Dendritic cell treated with granulocyte-macrophage colony-stimulating factor and Interleukin-4, amounts not matched to agents 40 ng/mL and 50 ng/mL, for 4 days (primary cell): ENCODE measurements around the gene ACTBL2.

Experiments
- H3K27ac Mint-ChIP-seq: one replicate; pipeline ENCODE4 v1.8.0; 2022; ENCODE audit warnings: mild to moderate bottlenecking, mixed read lengths
- H3K27me3 Mint-ChIP-seq: one replicate; pipeline ENCODE4 v1.8.0; 2022; ENCODE audit warnings: mild to moderate bottlenecking, mixed read lengths
- H3K36me3 Mint-ChIP-seq: one replicate; pipeline ENCODE4 v1.8.0; 2022; ENCODE audit warnings: low read depth, mixed read lengths
- H3K4me1 Mint-ChIP-seq: one replicate; pipeline ENCODE4 v1.8.0; 2022; ENCODE audit warnings: low read depth, mixed read lengths
- H3K4me3 Mint-ChIP-seq: one replicate; pipeline ENCODE4 v1.8.0; 2022; ENCODE audit warnings: mild to moderate bottlenecking, moderate library complexity, mixed read lengths
- H3K9me3 Mint-ChIP-seq: one replicate; pipeline ENCODE4 v1.8.0; 2022; ENCODE audit warnings: mixed read lengths
- intact Hi-C: fragments of 100-400 bp; cut with micrococcal nuclease; formaldehyde crosslinking; loops from one replicate; pipeline ENCODE4 v1.15.0; 2022

ACTBL2 gene

DNA sequence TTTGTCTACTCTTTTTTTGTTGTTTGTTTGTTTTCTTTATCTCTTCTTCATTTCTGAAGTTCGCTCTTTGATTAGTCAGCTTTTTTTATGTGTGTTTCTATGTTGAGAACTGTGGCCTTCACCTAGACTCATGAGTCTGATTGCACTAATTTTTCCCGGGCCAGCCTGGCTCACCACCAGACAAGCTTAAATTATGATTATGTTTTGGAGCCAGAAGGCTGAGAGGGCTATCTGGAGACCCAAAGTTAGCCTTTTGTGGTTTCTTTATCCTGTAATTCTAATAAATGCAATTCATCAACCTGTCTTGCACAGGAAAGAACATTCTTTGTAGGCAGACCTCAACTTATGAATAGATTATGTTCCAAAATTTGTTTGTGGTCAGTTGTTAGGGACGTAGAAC is 20.8 kb upstream of the ACTBL2 start:
- no peak overlapping the region for H3K27ac Mint-ChIP-seq
- H3K4me3 Mint-ChIP-seq: no peak overlapping the region
- no peaks in the 10 kb centered on the region for H3K9me3 Mint-ChIP-seq
- intact Hi-C loops: no loop called here
- no peaks in the 10 kb centered on the region for H3K36me3 Mint-ChIP-seq
- peaks cover 2% of the 10 kb centered on the region for H3K27me3 Mint-ChIP-seq
- H3K4me1 Mint-ChIP-seq: no peaks in the 10 kb centered on the region

DNA sequence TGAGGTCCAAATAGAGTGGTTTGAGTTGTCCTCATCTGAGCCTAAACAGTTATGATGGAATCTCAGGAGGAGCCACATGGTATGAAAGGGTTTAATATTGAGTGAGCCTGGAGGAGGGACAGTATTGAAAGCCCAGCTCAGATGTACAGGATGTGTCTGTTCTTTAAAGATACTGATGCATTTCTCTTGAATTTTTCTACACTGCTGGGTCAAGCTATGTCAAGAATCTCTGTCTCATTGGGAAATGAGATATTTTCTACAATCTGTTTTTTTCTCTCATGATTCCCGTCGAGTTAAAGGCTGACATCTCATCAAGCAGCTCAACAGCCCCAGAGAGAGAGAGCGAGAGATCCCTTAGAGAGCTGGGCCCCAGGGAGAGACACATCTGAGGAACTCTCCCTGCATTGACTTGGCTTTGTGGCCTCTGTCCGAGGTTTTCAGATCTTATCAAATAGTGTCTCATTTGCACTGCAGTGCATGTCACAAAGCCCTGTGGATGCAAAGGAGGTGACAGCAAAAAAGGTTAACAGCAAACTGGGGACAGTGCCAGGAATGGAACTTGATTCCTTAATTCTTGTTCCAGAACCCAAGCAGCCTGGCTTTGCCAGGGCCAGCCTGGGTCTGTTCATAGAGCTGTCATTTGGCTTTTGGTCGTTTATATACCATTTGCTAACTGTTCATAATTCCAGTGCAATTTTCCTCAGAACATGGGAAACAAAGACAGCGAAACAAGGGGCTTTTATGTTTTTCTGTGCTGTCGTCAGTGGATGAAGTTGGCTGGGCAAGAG is 19.0 kb upstream of the ACTBL2 start:
- no peaks in the 10 kb centered on the region for H3K36me3 Mint-ChIP-seq

DNA sequence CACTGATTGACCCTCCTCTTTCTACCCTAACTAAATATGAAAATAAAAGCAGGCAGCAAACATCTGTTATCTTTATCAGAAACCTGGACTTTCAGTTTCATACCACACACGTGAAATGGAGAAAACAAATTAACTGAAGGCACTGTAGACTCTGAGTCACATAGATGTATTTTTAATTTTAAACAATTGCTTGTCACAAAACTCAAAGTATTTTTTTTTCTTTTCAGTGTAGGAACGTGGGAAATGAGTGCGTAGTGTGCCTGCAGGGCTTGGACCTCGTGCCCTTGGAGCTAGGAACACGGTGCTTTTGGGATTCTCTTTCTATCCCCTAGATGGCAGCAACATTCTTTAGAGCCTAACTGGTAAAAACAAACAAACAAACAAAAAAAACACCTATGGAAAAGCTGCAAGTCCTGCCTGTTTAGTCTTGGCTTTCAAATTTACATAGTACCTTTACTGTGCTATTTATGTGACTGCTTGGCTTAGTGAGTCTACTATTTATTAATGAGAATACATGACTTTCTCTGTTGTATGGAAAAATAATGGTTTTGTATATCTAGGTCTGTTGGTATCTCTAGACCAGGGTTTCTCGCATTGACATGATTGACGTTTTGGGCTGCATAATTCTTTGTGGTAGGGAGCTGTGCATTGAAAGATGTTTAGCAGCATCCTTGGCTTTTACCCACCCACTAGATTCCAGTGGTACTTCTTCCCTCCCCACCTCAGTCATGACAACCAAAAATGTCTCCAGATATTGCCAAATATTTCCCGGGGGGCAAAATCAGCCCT is 16.8 kb upstream of the ACTBL2 start:
- no peaks in the 10 kb centered on the region for H3K36me3 Mint-ChIP-seq
- H3K4me1 Mint-ChIP-seq: peaks cover 8% of the 10 kb centered on the region
- no peak overlapping the region for H3K27ac Mint-ChIP-seq
- peak overlapping the region; percentile 45 for H3K4me3 Mint-ChIP-seq
- H3K9me3 Mint-ChIP-seq: no peaks in the 10 kb centered on the region
- peaks cover 2% of the 10 kb centered on the region for H3K27me3 Mint-ChIP-seq
- intact Hi-C loops: loop anchor here (2.0 to 10.0 kb wide), 3 partner anchors 205 to 1353 kb away; no protein-coding TSS in a partner anchor

More for the DNA sequence above, 19.0 kb upstream of the ACTBL2 start:
- Mint-ChIP-seq H3K4me1 (no peaks in the 10 kb centered on the region), H3K27me3 (peaks cover 2% of the 10 kb centered on the region), H3K27ac (no peak overlapping the region), H3K9me3 (no peaks in the 10 kb centered on the region), H3K4me3 (no peak overlapping the region)
- intact Hi-C loops: no loop called here

DNA sequence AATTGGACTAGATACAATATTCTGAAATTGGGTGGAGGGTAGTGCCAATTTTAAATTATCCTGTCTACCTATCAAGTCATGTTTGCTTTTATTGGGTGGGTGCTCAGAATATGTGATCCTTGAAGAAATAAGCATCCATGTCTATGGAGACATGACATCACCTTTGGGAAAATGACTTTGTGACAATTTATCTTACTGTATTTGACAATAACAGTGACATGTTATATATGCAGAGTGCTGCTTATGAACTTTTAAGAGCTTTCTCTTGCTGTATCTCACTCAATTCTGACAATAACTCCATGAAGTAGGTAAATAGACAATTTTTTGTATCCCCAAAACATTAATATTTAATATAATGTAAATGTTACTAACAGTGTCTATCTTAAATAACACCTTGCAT is 15.1 kb upstream of the ACTBL2 start:
- intact Hi-C loops: loop anchor here (2.0 to 10.0 kb wide), 3 partner anchors 203 to 1355 kb away; no protein-coding TSS in a partner anchor
- H3K27me3 Mint-ChIP-seq: no peaks in the 10 kb centered on the region
- H3K9me3 Mint-ChIP-seq: no peaks in the 10 kb centered on the region
- H3K4me1 Mint-ChIP-seq: peaks cover 11% of the 10 kb centered on the region
- H3K27ac Mint-ChIP-seq: no peak overlapping the region
- H3K4me3 Mint-ChIP-seq: no peak overlapping the region
- no peaks in the 10 kb centered on the region for H3K36me3 Mint-ChIP-seq

DNA sequence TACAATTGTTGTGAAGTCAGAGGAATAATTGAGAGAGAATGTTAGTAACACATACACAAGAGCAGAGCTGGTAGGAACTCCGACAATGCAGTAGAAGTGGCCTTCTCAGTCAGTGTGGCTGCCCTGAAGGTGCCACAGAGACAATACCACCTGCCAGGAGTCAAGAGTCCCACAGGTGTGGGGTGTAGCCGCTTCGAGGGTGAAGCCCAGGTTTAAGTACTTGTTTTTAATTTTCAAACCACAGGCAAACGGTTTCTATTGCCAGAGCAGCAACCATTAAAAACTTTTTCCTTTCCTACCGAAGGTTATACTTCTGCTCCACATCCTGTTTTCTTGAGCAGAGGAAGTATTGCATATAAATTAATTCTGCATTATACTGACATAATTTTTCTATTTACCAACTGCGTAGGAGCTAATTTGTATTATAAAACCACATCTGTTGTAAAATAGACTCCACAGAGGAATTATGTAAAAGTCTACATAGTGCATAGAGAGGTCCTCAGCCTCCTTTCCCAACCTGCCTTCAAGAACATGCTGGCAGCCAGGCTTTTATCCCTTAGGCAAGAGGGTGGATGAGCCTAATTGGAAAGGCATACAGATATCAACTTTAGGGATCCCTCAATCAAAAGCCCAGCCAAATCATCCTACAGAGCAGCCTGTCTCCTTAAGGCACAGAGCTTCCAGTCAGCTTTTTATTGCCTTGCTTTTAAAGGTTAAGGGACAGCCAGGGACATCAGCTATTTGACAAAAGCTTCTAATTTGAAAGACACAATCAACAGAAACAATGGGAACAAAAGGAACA is 12.9 kb upstream of the ACTBL2 start:
- Mint-ChIP-seq H3K4me3 (no peak overlapping the region), H3K4me1 (peaks cover 11% of the 10 kb centered on the region), H3K36me3 (no peaks in the 10 kb centered on the region), H3K27ac (no peak overlapping the region), H3K9me3 (no peaks in the 10 kb centered on the region), H3K27me3 (no peaks in the 10 kb centered on the region)
- intact Hi-C loops: loop anchor here (5.0 to 10.0 kb wide), 2 partner anchors 201 to 1357 kb away; no protein-coding TSS in a partner anchor

DNA sequence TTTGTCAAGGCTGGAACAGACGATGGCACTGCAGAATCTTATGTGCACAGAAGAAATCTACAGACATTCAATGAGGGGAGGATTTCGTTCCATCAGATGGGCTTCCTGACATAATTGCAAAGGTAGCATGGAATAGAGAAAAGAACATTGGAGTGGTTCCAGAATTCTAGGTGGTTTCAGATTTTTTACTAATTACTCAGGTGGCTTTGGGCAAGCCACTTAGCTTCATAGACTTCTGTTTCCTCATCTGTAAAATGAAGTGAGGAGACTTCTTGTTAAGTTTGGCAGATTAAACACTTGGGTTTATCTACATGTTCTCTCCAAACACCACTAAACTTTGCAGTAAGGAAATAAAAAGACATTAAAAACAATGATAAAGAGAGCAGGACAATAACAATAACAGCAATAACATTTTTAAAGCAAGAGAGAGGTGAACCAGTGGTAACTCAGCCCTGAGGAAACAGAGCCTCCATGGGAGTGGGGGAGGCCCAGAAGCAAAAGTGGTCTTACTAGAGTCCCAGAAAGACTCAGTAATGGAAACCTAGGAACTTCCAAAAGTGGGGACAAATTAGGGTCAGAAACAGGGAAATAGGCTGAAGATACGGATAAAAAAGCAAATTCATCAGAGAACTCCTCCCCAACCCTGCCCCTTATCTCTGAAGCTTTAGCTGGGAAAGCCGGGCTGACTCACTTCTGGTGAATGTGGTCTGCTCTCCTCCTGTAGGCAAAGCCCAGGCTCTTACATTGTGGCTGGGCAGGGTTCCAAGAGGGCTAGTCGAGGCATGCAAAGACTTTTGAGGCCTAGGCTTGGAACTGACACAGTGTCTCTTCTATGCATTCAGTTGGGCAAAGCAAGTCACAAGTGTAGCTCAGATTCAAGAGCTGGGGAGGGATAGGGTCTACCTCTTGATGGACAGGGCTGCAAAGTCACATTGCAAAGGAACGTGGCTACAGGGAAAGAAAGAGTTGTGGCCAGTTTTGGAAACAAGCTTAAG is 11.8 kb upstream of the ACTBL2 start:
- Mint-ChIP-seq H3K4me3 (no peak overlapping the region), H3K4me1 (peaks cover 11% of the 10 kb centered on the region), H3K27me3 (no peaks in the 10 kb centered on the region), H3K27ac (no peak overlapping the region), H3K36me3 (no peaks in the 10 kb centered on the region), H3K9me3 (no peaks in the 10 kb centered on the region)
- intact Hi-C loops: loop anchor here (5.0 to 10.0 kb wide), 2 partner anchors 200 to 1358 kb away; no protein-coding TSS in a partner anchor

DNA sequence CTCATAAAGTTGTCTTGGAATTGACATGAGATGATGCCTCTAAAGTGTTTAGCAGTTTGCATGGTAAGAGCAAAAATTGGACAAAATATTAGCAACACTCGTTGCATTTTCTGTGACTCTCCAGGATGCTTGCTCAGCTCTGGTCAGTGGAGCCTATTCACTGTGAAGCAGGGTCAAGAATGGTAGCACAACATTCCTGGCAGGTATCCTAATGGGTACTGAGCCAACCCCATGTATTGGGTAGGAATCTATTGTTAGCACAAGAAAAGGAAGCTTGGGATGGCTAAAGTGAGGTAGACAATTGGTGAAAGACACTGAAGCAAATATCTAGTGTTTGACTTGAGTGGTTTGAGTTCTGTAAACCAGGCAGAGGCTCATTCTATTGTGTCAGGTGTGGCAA is 10.4 kb upstream of the ACTBL2 start:
- peaks cover 11% of the 10 kb centered on the region for H3K4me1 Mint-ChIP-seq
- no peaks in the 10 kb centered on the region for H3K9me3 Mint-ChIP-seq
- H3K4me3 Mint-ChIP-seq: no peak overlapping the region
- H3K27me3 Mint-ChIP-seq: no peaks in the 10 kb centered on the region
- no peak overlapping the region for H3K27ac Mint-ChIP-seq
- H3K36me3 Mint-ChIP-seq: no peaks in the 10 kb centered on the region
- intact Hi-C loops: loop anchor here (10.0 kb wide), 1 partner anchor 198 kb away; no protein-coding TSS in a partner anchor

- intact Hi-C loops: loop anchor here (10.0 kb wide), 1 partner anchor 198 kb away; no protein-coding TSS in a partner anchor
- Mint-ChIP-seq H3K4me3 (no peak overlapping the region), H3K27me3 (no peaks in the 10 kb centered on the region), H3K27ac (no peak overlapping the region), H3K9me3 (no peaks in the 10 kb centered on the region), H3K4me1 (peaks cover 11% of the 10 kb centered on the region), H3K36me3 (no peaks in the 10 kb centered on the region)
Measured at GRCh38 chr5:57492632-57493031, 10.0 kb upstream of the ACTBL2 start.

GRCh38 chr5:57491369-57491965 is 8.9 kb upstream of the ACTBL2 start:
- Mint-ChIP-seq H3K36me3 (no peaks in the 10 kb centered on the region), H3K27ac (no peak overlapping the region), H3K4me1 (peaks cover 11% of the 10 kb centered on the region), H3K27me3 (no peaks in the 10 kb centered on the region), H3K9me3 (no peaks in the 10 kb centered on the region), H3K4me3 (no peak overlapping the region)
- intact Hi-C loops: loop anchor here (10.0 kb wide), 1 partner anchor 197 kb away; no protein-coding TSS in a partner anchor

- Mint-ChIP-seq H3K36me3 (no peaks in the 10 kb centered on the region), H3K4me3 (no peak overlapping the region), H3K4me1 (no peaks in the 10 kb centered on the region), H3K27me3 (no peaks in the 10 kb centered on the region), H3K9me3 (no peaks in the 10 kb centered on the region), H3K27ac (no peak overlapping the region)
- intact Hi-C loops: no loop called here
Measured at GRCh38 chr5:57488215-57488955, 5.8 kb upstream of the ACTBL2 start.

GRCh38 chr5:57486027-57486602 is 3.5 kb upstream of the ACTBL2 start:
- no peaks in the 10 kb centered on the region for H3K36me3 Mint-ChIP-seq
- intact Hi-C loops: no loop called here
- no peaks in the 10 kb centered on the region for H3K9me3 Mint-ChIP-seq
- no peaks in the 10 kb centered on the region for H3K4me1 Mint-ChIP-seq
- no peak overlapping the region for H3K27ac Mint-ChIP-seq
- no peaks in the 10 kb centered on the region for H3K27me3 Mint-ChIP-seq
- no peak overlapping the region for H3K4me3 Mint-ChIP-seq

- no peaks in the 10 kb centered on the region for H3K36me3 Mint-ChIP-seq
- intact Hi-C loops: no loop called here
Measured at GRCh38 chr5:57478826-57479225, 3.8 kb downstream of the ACTBL2 start.

More at GRCh38 chr5:57478826-57479225, 3.8 kb downstream of the ACTBL2 start:
- Mint-ChIP-seq H3K27me3 (no peaks in the 10 kb centered on the region), H3K27ac (no peak overlapping the region), H3K4me1 (no peaks in the 10 kb centered on the region), H3K9me3 (no peaks in the 10 kb centered on the region), H3K4me3 (no peak overlapping the region)
